ENCODE results near the gene OBSCN. TPM values are rescaled to one million over a fixed set of nuclear protein-coding genes. Genes with fewer than 3 reads are reported as not detected.

The OBSCN gene
- total and polyA plus RNA-seq, 2 of the 4 experiments (the other 2 are of a cell fraction): 4.1 to 9.5 TPM

DNA sequence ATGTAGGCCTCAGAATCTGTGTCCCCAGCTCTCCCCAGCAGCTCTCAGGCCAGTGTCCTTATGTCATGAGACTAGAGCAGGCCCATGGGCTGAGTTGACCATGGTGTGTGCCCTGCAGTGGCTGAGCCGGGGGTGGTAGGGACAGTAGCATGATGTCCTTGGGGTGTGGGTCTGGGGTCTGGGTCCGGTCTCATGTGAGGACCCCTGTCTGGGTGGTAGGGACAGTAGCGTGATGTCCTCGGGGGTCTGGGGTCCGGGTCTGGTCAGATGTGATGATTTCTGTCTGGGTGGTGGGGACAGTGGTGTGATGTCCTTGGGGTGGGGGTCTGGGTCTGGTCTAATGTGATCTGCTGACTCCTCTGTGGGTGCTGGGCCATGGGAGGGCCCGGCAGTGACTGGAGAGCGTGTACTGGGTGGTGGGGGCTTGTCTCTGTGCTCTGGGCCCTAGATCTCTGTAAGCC is 64.5 kb downstream of the OBSCN start:
- Histone ChIP-seq H3K27me3 (ENCODE audit: control insufficient read depth, insufficient read depth, low read length) (no peaks in the 10 kb centered on the region), H3K4me1 (ENCODE audit: control insufficient read depth, insufficient read depth, low read length) (peaks cover 12% of the 10 kb centered on the region), H3K4ac (ENCODE audit: low read depth, low read length) (no peak overlapping the region), H3K4me3 (ENCODE audit: insufficient read depth, low read depth, low read length) (no peak overlapping the region), H3K4me2 (ENCODE audit: low read depth, low read length) (no peak overlapping the region), H3K23ac (ENCODE audit: low read depth, low read length) (no peak overlapping the region), H3K79me1 (ENCODE audit: low read depth in 1 of 2, low read length in 2 of 2) (peaks cover 5 to 34% of the 10 kb centered on the region in 2 experiments), H3K36me3 (ENCODE audit: control insufficient read depth, insufficient read depth, low read length) (peaks cover 29% of the 10 kb centered on the region), H2AFZ (replicated peaks; ENCODE audit: low read length, poor library complexity) (no peak overlapping the region), H2AK9ac (replicated peaks; ENCODE audit: low read depth, low read length, poor library complexity) (no peak overlapping the region), H3K14ac (replicated peaks; ENCODE audit: low read depth, low read length) (no peak overlapping the region), H4K91ac (ENCODE audit: insufficient read depth, low read depth, low read length) (no peak overlapping the region), H2BK5ac (ENCODE audit: low read depth, low read length, poor library complexity, severe bottlenecking) (no peak overlapping the region), H4K20me1 (ENCODE audit: insufficient read depth, low read length) (no peaks in the 10 kb centered on the region), H3K9me3 (ENCODE audit: control insufficient read depth, insufficient read depth, low read length) (no peaks in the 10 kb centered on the region), H3K18ac (ENCODE audit: low read depth, low read length) (no peak overlapping the region), H3K9ac (ENCODE audit: low read depth, low read length) (no peak overlapping the region), H2AK5ac (ENCODE audit: low read depth, low read length) (no peak overlapping the region), H4K5ac (ENCODE audit: low read depth, low read length) (no peak overlapping the region), H2BK15ac (ENCODE audit: low read depth, low read length) (no peak overlapping the region), H3K27ac (ENCODE audit: insufficient read depth, low read length) (no peak overlapping the region), H3K9me1 (ENCODE audit: insufficient read depth, low read length) (peaks cover 4% of the 10 kb centered on the region; the same call in 1 of the 2 replicates), H3K56ac (ENCODE audit: extremely low read depth, insufficient read depth, low read length) (no peak overlapping the region), H2BK20ac (ENCODE audit: low read depth, low read length) (no peak overlapping the region), H2BK120ac (ENCODE audit: low read depth, low read length) (no peak overlapping the region), H4K8ac (ENCODE audit: low read depth in 2 of 2, low read length in 2 of 2) (no peak overlapping the region)
- CTCF ChIA-PET: no interaction called here
- no peak for ATAC-seq (ENCODE audit: low read depth)
- 90% methylated on average over 2 of the region's 7 CpGs; no CpG with 5 or more reads in 1 of the 2 experiments for WGBS, 2 experiments (ENCODE audit: extremely low coverage in 2 of 2, insufficient read length in 1 of 2)
- dilution Hi-C loops (cut with HindIII; ENCODE audit: low sequenced_read_pairs, unreplicated experiment) (no loop called here), intact Hi-C loops (cut with micrococcal nuclease) (loop anchor here (10.0 kb wide), 1 partner anchor 138 kb away; no protein-coding TSS in a partner anchor), in situ Hi-C loops (cut with MboI; ENCODE audit: low sequenced_read_pairs) (no loop called here)
- no TSS peak for BruUV-seq (replicated peaks)
- no peak for DNase-seq
- POLR2A ChIA-PET (ENCODE audit: unreplicated experiment): no interaction called here
- TF ChIP-seq CEBPB (IDR thresholded peaks at IDR 0.05; ENCODE audit: low read depth, low read length): no peak
- TF ChIP-seq RFX5 (IDR thresholded peaks at IDR 0.05; ENCODE audit: low read depth, low read length): no peak
- no peak for TF ChIP-seq POLR2A (IDR thresholded peaks at IDR 0.05; ENCODE audit: low read depth, low read length)
- no peak for TF ChIP-seq USF2 (IDR thresholded peaks at IDR 0.05; ENCODE audit: low read depth, low read length)
- no peak for TF ChIP-seq MAFK (IDR thresholded peaks at IDR 0.05; ENCODE audit: low read depth, low read length)
- TF ChIP-seq BHLHE40 (IDR thresholded peaks at IDR 0.05; ENCODE audit: low read depth, low read length): no peak
- no peak for TF ChIP-seq SMC3 (IDR thresholded peaks at IDR 0.05; ENCODE audit: low read depth, low read length)
- no peak for TF ChIP-seq NFE2L2 (IDR thresholded peaks at IDR 0.05; ENCODE audit: low read depth, low read length)
- TF ChIP-seq CHD1 (IDR thresholded peaks at IDR 0.05; ENCODE audit: low read depth, low read length): no peak
- no peak for TF ChIP-seq MXI1 (IDR thresholded peaks at IDR 0.05; ENCODE audit: borderline replicate concordance, low read depth, low read length)
- no peak for TF ChIP-seq MAZ (IDR thresholded peaks at IDR 0.05; ENCODE audit: borderline replicate concordance, low read depth, low read length)
- no peak for TF ChIP-seq RCOR1 (IDR thresholded peaks at IDR 0.05; ENCODE audit: insufficient replicate concordance, low read length)
- TF ChIP-seq FOS (IDR thresholded peaks at IDR 0.05; ENCODE audit: low read depth, low read length): no peak
- TF ChIP-seq ELK1 (IDR thresholded peaks at IDR 0.05; ENCODE audit: borderline replicate concordance, low read depth, low read length): no peak
- TF ChIP-seq RAD21 (IDR thresholded peaks at IDR 0.05; ENCODE audit: low read length): no peak
- TF ChIP-seq CTCF (conservative IDR thresholded peaks at IDR 0.05; ENCODE audit: low read depth, low read length): no peak
